IPS-NIHi7 (cell line): Measurements from ENCODE around the gene SNORC.
"Not testable (repeated sequence)": the region's sequence is repeated elsewhere in the genome, so short reads cannot be mapped to it uniquely, and the experiment has no call there.

Experiments
- DNase-seq: peaks from one replicate; pipeline ENCODE4 v3.0.0; 2012; ENCODE audit warnings: mixed read lengths; ENCODE audit errors: extremely low spot score

SNORC gene

GRCh38 chr2:232870018-232870765, at the start of gene SNORC:
Gene SNORC, plus strand, starts transcription at chr2:232870264. Its CDS starts 78 bp downstream, at chr2:232870342.
- no peak for DNase-seq

GRCh38 chr2:232829988-232830387, 40.1 kb upstream of the SNORC start:
- no peak for DNase-seq

GRCh38 chr2:232831496-232831895, 38.6 kb upstream of the SNORC start:
- no peak for DNase-seq

GRCh38 chr2:232833830-232834229, 36.2 kb upstream of the SNORC start:
- DNase-seq: no peak

- no peak for DNase-seq
These were observed 34.3 kb upstream of the SNORC start for GRCh38 chr2:232835687-232836208.

- DNase-seq: no peak
These were observed 33.1 kb upstream of the SNORC start for GRCh38 chr2:232836934-232837333.

GRCh38 chr2:232838406-232838874, 31.6 kb upstream of the SNORC start:
- DNase-seq: no peak

- DNase-seq: no peak
These were observed 30.5 kb upstream of the SNORC start for GRCh38 chr2:232839411-232840079.

- no peak for DNase-seq
These were observed 27.4 kb upstream of the SNORC start for GRCh38 chr2:232842689-232843088.

- DNase-seq: no peak
These were observed 26.2 kb upstream of the SNORC start for GRCh38 chr2:232843834-232844233.

- DNase-seq: no peak
These were observed 24.0 kb upstream of the SNORC start for GRCh38 chr2:232846055-232846454.

- DNase-seq: no peak
These were observed 20.0 kb upstream of the SNORC start for GRCh38 chr2:232850039-232850438.

- DNase-seq: not testable (repeated sequence)
These were observed 18.0 kb upstream of the SNORC start for GRCh38 chr2:232852081-232852480.

GRCh38 chr2:232852676-232853075, 17.4 kb upstream of the SNORC start:
- DNase-seq: no peak

- DNase-seq: no peak
These were observed 16.0 kb upstream of the SNORC start for GRCh38 chr2:232854082-232854481.

GRCh38 chr2:232857158-232857563, 12.9 kb upstream of the SNORC start:
- DNase-seq: no peak

- no peak for DNase-seq
These were observed 10.6 kb upstream of the SNORC start for GRCh38 chr2:232859385-232859916.

- DNase-seq: no peak
These were observed 9.3 kb upstream of the SNORC start for GRCh38 chr2:232860593-232861241.

GRCh38 chr2:232861353-232861752, 8.7 kb upstream of the SNORC start:
- DNase-seq: no peak

GRCh38 chr2:232863996-232864395, 6.1 kb upstream of the SNORC start:
- no peak for DNase-seq

GRCh38 chr2:232865165-232865564, 4.9 kb upstream of the SNORC start:
- DNase-seq: no peak

GRCh38 chr2:232866104-232866503, 4.0 kb upstream of the SNORC start:
- no peak for DNase-seq
